ENCODE results near the gene HCFC1R1. TPM values are rescaled to one million over a fixed set of nuclear protein-coding genes. Genes with fewer than 3 reads are reported as not detected.

The HCFC1R1 gene
- total and polyA plus RNA-seq, 2 of the 8 experiments (the other 6 are each of a cell fraction or from before 2014, with no cell fraction given), result 72.7 to 138 TPM

- TF ChIP-seq USF2 (IDR thresholded peaks at IDR 0.05; ENCODE audit: low read length) (no peak), POU5F1 (IDR thresholded peaks at IDR 0.05; ENCODE audit: low read depth, low read length) (no peak), CTCF (IDR thresholded peaks at IDR 0.05; ENCODE audit: control extremely low read depth in 1 of 3, insufficient read depth in 1 of 3, low read depth in 1 of 3, low read length in 3 of 3) (peak in 1 of 3 experiments; percentile 3; a peak in 1 of 4 replicates), SP2 (IDR thresholded peaks at IDR 0.05; ENCODE audit: low read length) (no peak), TAF7 (optimal IDR thresholded peaks at IDR 0.05; ENCODE audit: borderline replicate concordance, low read depth, low read length) (peak; percentile 79), RAD21 (IDR thresholded peaks at IDR 0.05 in 1 of 2, conservative IDR thresholded peaks at IDR 0.05 in 1 of 2; ENCODE audit: low read depth in 2 of 2, low read length in 2 of 2) (no peak), PHF8 (conservative IDR thresholded peaks at IDR 0.05; ENCODE audit: low read depth, low read length) (peak; percentile 81), FOSL1 (IDR thresholded peaks at IDR 0.05; ENCODE audit: insufficient read depth, low read depth, low read length) (0 out of 2 replicates have a peak, but pooled peaks have one; percentile 26), CBX8 (IDR thresholded peaks at IDR 0.05; ENCODE audit: borderline replicate concordance, low read depth, low read length) (no peak), SIN3A (conservative IDR thresholded peaks at IDR 0.05 in 1 of 2, IDR thresholded peaks at IDR 0.05 in 1 of 2; ENCODE audit: low read depth in 1 of 2, low read length in 2 of 2) (peak in 1 of 2 experiments; percentile 72; a peak in 1 of 4 replicates)
These were observed 3.5 kb downstream of the HCFC1R1 start, which contains the start of gene TNFRSF12A (continued) for GRCh38 chr16:3020247-3020603.

All from H1 (cell line).